Endodermal cell (in vitro differentiated cells): Measurements from ENCODE around the gene C1QL4. TPM values are rescaled to one million over a fixed set of nuclear protein-coding genes. Genes with fewer than 3 reads are reported as not detected.

Source experiments
- DNase-seq: peaks from one replicate; pipeline ENCODE4 v3.0.0-alpha.2; 2017
- H3K27ac ChIP-seq: 2 replicates; pipeline ENCODE4 v1.5.1; 2013; ENCODE audit warnings: mild to moderate bottlenecking, low read depth, low read length, moderate library complexity
- H3K27me3 ChIP-seq: 2 replicates; pipeline ENCODE4 v1.6.1; 2013; ENCODE audit warnings: mild to moderate bottlenecking, low read length, moderate library complexity; ENCODE audit not compliant: insufficient read depth, control insufficient read depth, poor library complexity, severe bottlenecking
- H3K36me3 ChIP-seq: 2 replicates; pipeline ENCODE4 v1.7.0; 2013; ENCODE audit warnings: mild to moderate bottlenecking, low read length, moderate library complexity; ENCODE audit not compliant: control insufficient read depth, insufficient read depth
- H3K4me1 ChIP-seq: one replicate; pipeline ENCODE4 v1.7.0; 2013; ENCODE audit warnings: low read length; ENCODE audit not compliant: control insufficient read depth, insufficient read depth
- H3K4me3 ChIP-seq: 2 replicates; pipeline ENCODE4 v1.5.1; 2013; ENCODE audit warnings: mild to moderate bottlenecking, low read length, moderate library complexity
- H3K9ac ChIP-seq: 2 replicates; pipeline ENCODE4 v1.6.1; 2013; ENCODE audit warnings: mild to moderate bottlenecking, low read length, moderate library complexity; ENCODE audit not compliant: poor library complexity, severe bottlenecking; ENCODE audit errors: extremely low read depth
- H3K9me3 ChIP-seq: 2 replicates; pipeline ENCODE4 v1.6.1; 2013; ENCODE audit warnings: mild to moderate bottlenecking, low read length, moderate library complexity; ENCODE audit not compliant: control insufficient read depth
- H3K27ac Mint-ChIP-seq: 2 replicates; pipeline ENCODE4 v1.8.0; 2020; ENCODE audit warnings: mixed read lengths
- H3K27me3 Mint-ChIP-seq: 2 replicates; pipeline ENCODE4 v1.8.0; 2021; ENCODE audit warnings: mild to moderate bottlenecking, mixed read lengths; ENCODE audit not compliant: insufficient read depth
- H3K36me3 Mint-ChIP-seq: 2 replicates; pipeline ENCODE4 v1.8.0; 2020; ENCODE audit warnings: low read depth, mixed read lengths
- H3K4me1 Mint-ChIP-seq: 2 replicates; pipeline ENCODE4 v1.8.0; 2020; ENCODE audit warnings: mixed read lengths
- H3K4me3 Mint-ChIP-seq: 2 replicates; pipeline ENCODE4 v1.8.0; 2020; ENCODE audit warnings: mild to moderate bottlenecking, moderate library complexity, mixed read lengths
- H3K9me3 Mint-ChIP-seq: 2 replicates; pipeline ENCODE4 v1.8.0; 2020; ENCODE audit warnings: mild to moderate bottlenecking, mixed read lengths
- WGBS, 2 experiments: methylation state at CpG; one replicate each; pipeline versions ENCODE4 v1.1.5 to v1.1.7; 2013; ENCODE audit warnings: missing lambda C conversion rate in 2 of 2, mixed read lengths in 1 of 2; ENCODE audit not compliant: insufficient coverage in 1 of 2, insufficient read length in 1 of 2; 5-methylcytosine and 5-hydroxymethylcytosine counted together
- total RNA-seq, 2 donors: library from RNA; stranded (reverse); fragmentation: NEBNext Ultra II Directional in 1 of 2; extraction: Animal tissue kit (Norgen Biotek cat#: 25700) in 1 of 2; gene quantifications; 2 replicates in 1 of 2; 3 replicates in 1 of 2; pipeline ENCODE4 v1.2.1, GENCODE V29; 2021
- TF ChIP-seq, protein P1 (sequence below): fragments of 200-600 bp; sonication (generic); conservative IDR thresholded peaks from 2 replicates; pipeline ENCODE4 v1.5.0; 2021; ENCODE audit warnings: antibody characterized with exemption, mild to moderate bottlenecking

The C1QL4 gene
- total RNA-seq, 2 donors from 2014 or later, result 0.20 to 0.38 TPM

DNA sequence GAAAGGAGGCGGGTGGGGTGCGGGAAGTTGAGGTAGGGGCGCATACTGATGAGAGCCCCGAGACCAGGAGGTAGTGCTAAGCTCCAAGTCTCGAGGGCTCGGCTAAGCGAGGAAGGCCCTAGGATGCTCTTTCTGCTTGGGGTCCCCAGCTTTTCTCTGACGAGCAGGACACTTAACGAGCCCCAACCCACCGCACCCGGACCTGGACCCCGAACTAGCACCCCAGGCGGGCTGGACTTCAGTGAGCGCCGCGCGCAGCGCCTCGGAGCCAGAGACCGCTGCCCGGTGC lies 4.7 kb upstream of the C1QL4 start:
- Mint-ChIP-seq H3K27ac (no peak overlapping the region), H3K4me3 (peak overlapping the region; percentile 56), H3K9me3 (no peaks in the 10 kb centered on the region), H3K27me3 (peaks cover 99% of the 10 kb centered on the region), H3K4me1 (peaks cover 21% of the 10 kb centered on the region), H3K36me3 (no peaks in the 10 kb centered on the region)
- WGBS, 2 experiments, result 13 to 40% methylated on average over 3 to 21 of the region's 21 CpGs
- no peak overlapping the region for H3K9ac ChIP-seq
- H3K27ac ChIP-seq, result no peak overlapping the region
- no peak for DNase-seq
- H3K4me1 ChIP-seq, result peaks cover 5% of the 10 kb centered on the region
- H3K27me3 ChIP-seq, result peaks cover 98% of the 10 kb centered on the region
- TF ChIP-seq, protein P1, sequence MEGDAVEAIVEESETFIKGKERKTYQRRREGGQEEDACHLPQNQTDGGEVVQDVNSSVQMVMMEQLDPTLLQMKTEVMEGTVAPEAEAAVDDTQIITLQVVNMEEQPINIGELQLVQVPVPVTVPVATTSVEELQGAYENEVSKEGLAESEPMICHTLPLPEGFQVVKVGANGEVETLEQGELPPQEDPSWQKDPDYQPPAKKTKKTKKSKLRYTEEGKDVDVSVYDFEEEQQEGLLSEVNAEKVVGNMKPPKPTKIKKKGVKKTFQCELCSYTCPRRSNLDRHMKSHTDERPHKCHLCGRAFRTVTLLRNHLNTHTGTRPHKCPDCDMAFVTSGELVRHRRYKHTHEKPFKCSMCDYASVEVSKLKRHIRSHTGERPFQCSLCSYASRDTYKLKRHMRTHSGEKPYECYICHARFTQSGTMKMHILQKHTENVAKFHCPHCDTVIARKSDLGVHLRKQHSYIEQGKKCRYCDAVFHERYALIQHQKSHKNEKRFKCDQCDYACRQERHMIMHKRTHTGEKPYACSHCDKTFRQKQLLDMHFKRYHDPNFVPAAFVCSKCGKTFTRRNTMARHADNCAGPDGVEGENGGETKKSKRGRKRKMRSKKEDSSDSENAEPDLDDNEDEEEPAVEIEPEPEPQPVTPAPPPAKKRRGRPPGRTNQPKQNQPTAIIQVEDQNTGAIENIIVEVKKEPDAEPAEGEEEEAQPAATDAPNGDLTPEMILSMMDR, result no peak
- no peaks in the 10 kb centered on the region for H3K36me3 ChIP-seq
- no peaks in the 10 kb centered on the region for H3K9me3 ChIP-seq
- peak overlapping the region; percentile 74 for H3K4me3 ChIP-seq

DNA sequence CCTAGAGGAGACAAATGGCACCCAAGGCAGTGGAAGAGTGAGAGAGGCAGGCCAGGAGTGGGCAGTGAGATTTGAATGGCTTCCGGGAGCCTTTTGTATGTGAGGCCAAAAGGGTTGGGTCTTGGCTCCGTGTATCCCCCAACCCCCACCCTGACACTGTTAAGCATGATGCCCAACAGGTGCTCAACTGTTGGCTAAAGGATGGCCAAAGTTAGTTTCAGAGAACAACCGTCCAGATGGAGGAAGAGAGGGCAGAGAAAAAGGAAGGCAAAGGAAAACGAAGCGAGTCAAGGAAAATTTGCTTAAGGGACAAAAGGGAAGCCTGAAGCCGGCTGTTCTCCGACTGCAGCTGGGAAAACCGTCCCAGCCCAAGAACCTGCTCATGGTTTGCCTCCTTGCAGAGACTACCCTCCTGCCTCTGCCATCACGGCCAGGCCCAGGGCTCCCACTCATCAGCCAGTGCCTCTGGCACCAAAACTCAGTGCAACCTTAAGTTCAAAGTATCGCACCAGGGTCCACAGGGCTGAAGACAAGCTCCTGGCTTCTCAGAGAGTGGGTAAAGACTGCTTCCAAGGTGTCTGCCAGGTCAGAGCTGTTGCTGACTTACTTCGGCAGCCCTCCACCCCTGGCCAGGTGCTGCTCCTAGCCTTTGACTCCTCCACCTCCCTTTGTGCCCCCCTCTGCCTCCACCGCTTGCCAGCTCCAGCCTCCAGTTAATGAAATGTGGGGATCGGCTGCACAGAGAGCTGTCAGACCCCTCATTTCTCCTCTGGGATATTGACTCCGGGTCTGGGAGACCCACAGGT lies 4.2 kb upstream of the C1QL4 start:
- H3K36me3 ChIP-seq, result no peaks in the 10 kb centered on the region
- no peaks in the 10 kb centered on the region for H3K36me3 Mint-ChIP-seq
- no peak overlapping the region for H3K4me3 ChIP-seq
- peak overlapping the region; percentile 56 for H3K4me3 Mint-ChIP-seq
- H3K4me1 Mint-ChIP-seq, result peaks cover 21% of the 10 kb centered on the region
- TF ChIP-seq, protein P1, result no peak
- no peak overlapping the region for H3K27ac ChIP-seq
- H3K9ac ChIP-seq, result no peak overlapping the region
- DNase-seq, result peak; percentile 72
- H3K27me3 Mint-ChIP-seq, result peaks cover 99% of the 10 kb centered on the region
- peaks cover 98% of the 10 kb centered on the region for H3K27me3 ChIP-seq
- H3K9me3 Mint-ChIP-seq, result no peaks in the 10 kb centered on the region
- H3K9me3 ChIP-seq, result no peaks in the 10 kb centered on the region
- peaks cover 5% of the 10 kb centered on the region for H3K4me1 ChIP-seq
- H3K27ac Mint-ChIP-seq, result no peak overlapping the region
- 28 to 32% methylated on average over 8 to 14 of the region's 14 CpGs for WGBS, 2 experiments

DNA sequence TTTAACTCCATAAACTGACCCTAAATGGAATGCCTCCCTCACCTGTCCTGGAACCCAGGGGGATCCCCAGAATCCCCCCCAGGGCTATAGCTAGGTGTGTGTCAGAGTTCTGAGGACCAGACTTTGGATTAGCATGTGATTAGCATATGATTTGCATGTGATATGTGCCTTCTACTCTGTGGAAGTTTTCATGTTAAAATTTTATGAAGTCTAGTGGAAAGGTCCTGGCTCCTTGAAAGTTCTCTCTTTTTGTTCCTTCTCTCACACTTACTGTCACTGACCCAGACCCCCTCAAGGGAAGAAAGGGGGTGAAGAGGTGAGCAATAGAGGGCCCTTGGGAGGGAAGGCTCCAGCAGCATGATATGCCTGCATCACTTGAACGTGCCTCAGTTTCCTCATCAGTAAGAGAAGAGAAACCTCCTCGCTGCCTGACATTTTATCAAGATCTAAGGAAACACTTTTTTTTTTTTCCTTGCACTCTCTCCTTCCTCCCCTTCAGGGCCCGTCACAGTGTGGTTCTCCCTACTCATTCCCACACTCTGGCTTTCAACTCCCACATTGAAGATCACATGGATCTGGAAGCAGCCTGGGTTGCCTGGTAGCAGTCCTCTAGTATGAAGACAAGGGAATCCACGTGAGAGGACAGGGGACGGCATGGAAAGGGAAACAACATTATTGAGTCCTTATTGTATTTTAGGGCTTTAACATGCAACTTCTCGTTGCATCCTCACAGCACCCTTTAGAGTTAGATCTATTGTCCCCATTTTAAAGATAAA lies 3.3 kb upstream of the C1QL4 start:
- H3K27ac Mint-ChIP-seq, result no peak overlapping the region
- H3K36me3 Mint-ChIP-seq, result no peaks in the 10 kb centered on the region
- peak overlapping the region; percentile 90 for H3K27ac ChIP-seq
- H3K36me3 ChIP-seq, result no peaks in the 10 kb centered on the region
- peaks cover 99% of the 10 kb centered on the region for H3K27me3 ChIP-seq
- 58 to 69% methylated on average over 5 to 6 of the region's 6 CpGs for WGBS, 2 experiments
- no peak overlapping the region for H3K9ac ChIP-seq
- no peaks in the 10 kb centered on the region for H3K9me3 ChIP-seq
- DNase-seq, result no peak
- H3K4me3 ChIP-seq, result no peak overlapping the region
- H3K27me3 Mint-ChIP-seq, result peaks cover 98% of the 10 kb centered on the region
- H3K4me3 Mint-ChIP-seq, result no peak overlapping the region
- peaks cover 20% of the 10 kb centered on the region for H3K4me1 Mint-ChIP-seq
- peaks cover 5% of the 10 kb centered on the region for H3K4me1 ChIP-seq
- no peaks in the 10 kb centered on the region for H3K9me3 Mint-ChIP-seq
- TF ChIP-seq, protein P1, result no peak
